ENCODE results near the gene DAP3.
"Not testable (repeated sequence)": the region's sequence is repeated elsewhere in the genome, so short reads cannot be mapped to it uniquely, and the experiment has no call there.

Gene DAP3

DNA sequence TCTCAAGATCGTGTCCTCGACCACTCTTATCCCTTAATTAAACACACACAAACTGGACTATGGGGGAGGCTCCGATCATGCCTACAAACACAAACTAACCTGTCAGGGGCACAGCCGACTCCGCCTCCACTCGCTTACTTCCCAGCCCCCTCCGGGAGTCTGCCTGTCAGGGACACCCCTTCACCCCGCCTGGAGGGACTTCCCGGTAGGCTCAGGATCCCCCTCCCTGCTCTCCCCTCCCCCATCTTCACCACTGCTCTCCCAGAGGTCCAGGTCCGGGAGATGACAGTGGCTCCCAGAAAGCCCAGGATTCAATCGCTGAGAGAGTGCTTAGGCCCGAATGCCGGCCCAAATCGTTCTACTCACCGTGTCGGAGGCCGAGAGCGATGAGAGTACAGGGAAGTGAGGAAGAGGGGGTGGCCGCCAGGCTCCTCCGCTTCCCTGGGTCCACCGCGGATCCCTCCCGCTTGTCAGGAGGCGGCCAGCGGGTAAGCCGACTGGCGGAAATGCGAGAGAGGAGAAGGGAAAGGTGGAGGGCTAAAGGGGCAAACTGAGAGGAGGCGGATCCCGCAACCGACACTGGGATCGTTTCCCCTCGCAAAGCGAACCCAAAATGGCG, 1.1 kb upstream of the DAP3 start:
- DNase-seq, result peak; percentile 30

DNA sequence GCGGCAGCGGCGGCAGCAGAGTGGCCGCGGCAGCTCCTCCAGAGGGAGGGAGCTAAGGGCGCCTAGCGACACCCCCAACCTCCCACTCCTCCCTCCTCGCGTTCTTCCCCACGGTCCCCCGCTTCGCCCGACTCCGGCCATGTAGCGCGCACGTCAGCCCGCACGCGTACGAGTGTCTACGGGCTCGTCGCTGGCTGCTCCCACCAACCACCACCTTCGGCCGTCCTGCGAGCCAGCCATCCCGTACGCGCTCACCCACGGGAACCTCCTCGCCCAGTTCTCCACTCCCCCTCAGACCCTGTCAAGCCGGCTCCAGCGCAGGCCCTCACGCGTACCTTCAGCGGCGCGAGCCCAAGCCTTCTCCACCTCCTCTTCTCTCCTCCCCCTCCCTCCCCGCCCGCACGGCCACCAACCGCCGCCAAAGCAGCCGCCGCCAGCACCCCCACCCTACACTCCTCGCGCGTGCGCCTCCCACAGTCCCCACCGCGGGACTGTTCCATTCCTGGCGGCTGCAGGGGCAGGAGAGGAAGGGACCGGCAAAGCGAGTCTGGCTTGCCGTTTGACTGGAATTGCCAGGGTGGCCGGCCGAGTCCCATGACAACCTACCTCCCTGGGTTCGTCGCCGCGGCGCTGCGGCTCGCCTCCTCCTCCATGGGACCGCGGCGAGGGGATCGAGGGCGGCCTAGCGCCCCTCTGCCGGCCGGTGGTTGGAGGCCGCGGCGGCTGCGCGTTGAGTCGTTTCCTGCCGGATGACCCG, 389 bp upstream of the DAP3 start, which contains the start of gene YY1AP1:
YY1AP1 (minus strand) TSS at position 451 of the 757 bp plus-strand sequence. CDS start 8,338 bp downstream, outside the sequence.
- peak; percentile 88 for DNase-seq

- no peak for DNase-seq
Observed at GRCh38 chr1:155691992-155692528, 3.2 kb downstream of the DAP3 start.

GRCh38 chr1:155694167-155694566, 5.3 kb downstream of the DAP3 start:
- no peak for DNase-seq

DNA sequence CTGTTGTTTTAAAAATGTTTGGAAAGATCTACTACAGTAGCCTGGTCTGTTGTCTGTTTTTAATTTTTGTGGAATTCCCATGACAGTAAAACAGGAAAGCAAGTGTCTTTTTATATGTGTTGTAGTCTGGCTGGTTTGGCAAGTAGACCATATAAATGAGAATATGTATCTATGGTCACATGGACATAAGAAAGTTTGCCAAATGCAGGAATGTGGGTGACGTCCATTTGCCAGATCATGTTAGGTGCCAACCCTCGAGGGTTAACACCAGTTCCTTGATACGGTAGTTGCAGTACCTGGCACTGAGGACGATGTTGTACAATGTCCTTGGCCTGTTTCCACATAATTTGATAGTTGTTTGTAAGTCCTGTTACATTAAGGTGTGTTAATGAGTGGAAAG, 6.2 kb downstream of the DAP3 start:
- no peak for DNase-seq

DNA sequence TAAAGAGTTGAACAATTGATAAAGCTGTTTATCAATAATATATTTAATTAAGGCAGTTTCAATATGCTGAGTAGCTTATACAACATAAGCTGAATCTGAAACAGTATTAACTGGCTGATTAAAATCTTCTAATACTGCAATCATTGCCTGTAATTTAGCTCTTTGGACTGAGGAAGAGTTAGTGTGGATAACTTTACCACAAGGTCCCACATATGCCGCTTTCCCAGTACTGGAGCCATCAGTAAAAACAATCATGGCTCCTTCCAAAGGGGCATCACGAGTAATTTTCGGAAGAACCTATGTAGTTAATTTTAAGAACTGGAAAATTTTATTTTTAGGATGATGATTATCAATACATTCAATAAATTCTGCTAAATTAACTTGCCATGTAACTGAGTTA, 6.7 kb downstream of the DAP3 start:
- DNase-seq, result no peak

GRCh38 chr1:155696524-155696923, 7.6 kb downstream of the DAP3 start:
- DNase-seq, result no peak

DNA sequence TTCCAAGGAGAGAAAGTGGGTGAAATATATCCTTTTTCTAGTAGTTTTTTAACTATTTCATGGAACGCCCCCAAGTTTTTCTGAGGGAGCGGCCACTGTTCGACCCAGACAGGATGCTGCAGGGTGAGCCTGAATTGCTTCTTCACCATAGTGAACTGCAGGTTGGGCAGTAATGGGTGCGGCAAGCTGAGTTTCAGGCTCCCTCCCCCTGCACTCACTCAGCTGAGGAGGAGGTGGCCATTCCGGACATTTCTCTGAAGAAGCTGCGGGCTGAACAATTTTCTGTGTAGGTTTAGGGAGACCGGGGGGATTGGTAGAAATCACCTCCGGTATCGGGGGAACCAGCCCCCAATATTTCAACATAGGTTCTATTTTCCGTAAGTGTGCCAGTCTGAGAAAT, 8.2 kb downstream of the DAP3 start:
- DNase-seq, result no peak

- not testable (repeated sequence) for DNase-seq
Observed at GRCh38 chr1:155697616-155698015, 8.7 kb downstream of the DAP3 start.

DNA sequence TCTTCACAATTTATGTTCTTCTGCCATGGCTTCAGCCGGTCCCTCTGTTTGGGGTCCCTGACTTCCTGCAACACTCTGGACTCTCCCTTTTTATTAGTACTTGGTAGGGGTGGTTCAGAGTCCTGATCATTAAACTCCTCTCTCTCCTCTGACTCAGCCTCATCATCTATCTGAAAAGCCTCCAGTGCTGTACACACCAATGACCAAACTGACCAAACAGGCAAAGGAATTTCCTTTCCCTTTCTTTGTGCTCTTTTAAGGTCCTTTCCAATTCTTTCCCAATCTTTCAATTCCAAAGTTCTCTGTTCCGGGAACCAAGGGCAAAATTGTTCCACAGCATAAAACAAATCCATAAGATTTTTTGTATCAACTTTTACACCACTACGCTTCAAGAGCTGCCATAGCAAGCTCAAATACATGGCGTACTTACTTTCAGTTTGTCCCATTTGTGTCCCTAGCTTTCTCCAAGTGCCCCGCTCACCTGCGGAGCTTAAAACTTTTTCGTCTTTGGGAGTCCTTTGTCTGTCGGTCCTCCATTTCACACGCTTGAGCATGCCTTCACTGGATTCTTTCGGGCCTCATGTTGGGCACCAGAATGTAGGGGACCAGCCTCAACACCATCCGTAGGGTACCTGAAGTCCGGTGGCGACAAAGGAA, 9.6 kb downstream of the DAP3 start:
- no peak for DNase-seq

DNA sequence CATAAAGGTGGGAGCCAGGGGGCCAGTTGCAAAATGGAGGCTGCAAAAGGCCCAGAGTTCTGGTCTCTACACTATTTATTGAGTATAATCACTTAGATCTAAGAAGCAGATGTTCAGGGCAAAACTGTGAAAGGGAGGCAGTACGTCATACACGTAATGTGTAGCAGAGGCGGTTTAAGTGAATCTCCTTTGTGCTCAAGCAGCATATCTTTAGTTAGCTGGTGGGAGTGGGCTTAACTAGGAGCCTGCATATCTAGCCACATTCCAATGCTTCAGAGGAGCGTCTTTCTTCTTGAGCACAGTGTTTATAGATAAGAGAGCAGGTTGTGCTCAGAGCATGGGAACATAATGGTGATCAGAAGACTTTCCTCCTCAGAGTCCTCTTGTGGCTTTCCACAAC, 10.2 kb downstream of the DAP3 start:
- DNase-seq, result not testable (repeated sequence)

DNA sequence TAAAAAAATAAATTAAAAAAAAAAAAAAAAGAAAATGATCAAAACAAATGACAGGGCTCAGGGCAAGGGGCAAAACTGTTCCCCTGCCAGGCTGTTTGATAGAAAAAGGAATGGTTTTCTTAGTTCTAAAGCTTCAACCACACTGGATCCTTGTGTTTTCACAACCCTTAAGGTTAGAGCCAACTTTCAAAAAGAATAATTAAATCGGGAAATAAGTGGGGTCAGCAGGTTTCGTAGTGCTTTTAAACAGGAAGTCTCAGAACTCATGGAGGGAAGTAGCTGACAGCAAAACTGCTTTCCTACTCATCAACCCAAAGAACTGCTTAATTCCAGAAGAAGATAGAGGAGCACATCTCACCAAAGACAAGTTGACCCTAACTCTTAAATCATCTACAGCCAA, 12.8 kb downstream of the DAP3 start:
- DNase-seq, result not testable (repeated sequence)

- DNase-seq, result no peak
Observed at GRCh38 chr1:155703216-155703615, 14.3 kb downstream of the DAP3 start.

GRCh38 chr1:155704414-155704813, 15.5 kb downstream of the DAP3 start:
- DNase-seq, result not testable (repeated sequence)

DNA sequence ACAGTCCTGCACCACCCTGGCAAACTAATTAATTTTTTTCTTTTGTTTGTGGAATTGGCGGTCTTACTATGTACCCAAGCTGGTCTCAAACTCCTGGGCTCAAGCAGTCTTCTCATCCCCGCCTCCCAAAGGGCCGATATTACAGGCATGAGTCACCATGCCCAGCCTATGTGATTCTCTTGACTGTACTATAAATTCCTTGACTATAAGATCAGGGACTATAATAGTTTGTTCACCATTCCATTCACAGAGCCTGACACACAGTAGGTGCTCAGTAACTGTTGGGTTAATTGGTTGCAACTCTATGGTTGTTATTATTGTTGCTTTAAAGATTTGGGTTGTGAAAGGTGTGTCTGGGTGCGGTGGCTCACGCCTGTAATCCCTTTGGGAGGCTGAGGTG, 17.2 kb downstream of the DAP3 start:
- DNase-seq, result no peak

- no peak for DNase-seq
Observed at GRCh38 chr1:155709391-155709790, 20.5 kb downstream of the DAP3 start.

GRCh38 chr1:155711457-155711856, 22.6 kb downstream of the DAP3 start:
- not testable (repeated sequence) for DNase-seq

- DNase-seq, result not testable (repeated sequence)
Observed at GRCh38 chr1:155712636-155713035, 23.7 kb downstream of the DAP3 start.

DNA sequence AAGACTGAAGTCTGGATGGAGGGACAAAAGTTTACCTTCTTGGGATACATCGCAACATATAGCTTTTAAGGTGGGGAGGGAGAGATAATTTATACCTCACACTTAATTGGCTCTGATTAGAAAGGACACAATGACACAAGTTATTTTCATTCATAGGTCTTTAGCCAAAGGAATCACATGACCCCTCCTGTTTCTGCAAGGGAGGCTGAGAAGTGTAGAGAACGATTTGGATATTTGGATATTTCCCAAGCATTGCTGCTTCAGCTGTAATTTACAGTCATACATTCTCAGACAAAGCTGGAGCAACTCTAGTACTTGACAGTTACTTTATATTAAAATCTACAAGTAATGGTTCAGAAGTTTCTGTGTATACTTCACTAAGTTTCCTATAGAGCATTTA, 24.2 kb downstream of the DAP3 start:
- DNase-seq, result no peak

DNA sequence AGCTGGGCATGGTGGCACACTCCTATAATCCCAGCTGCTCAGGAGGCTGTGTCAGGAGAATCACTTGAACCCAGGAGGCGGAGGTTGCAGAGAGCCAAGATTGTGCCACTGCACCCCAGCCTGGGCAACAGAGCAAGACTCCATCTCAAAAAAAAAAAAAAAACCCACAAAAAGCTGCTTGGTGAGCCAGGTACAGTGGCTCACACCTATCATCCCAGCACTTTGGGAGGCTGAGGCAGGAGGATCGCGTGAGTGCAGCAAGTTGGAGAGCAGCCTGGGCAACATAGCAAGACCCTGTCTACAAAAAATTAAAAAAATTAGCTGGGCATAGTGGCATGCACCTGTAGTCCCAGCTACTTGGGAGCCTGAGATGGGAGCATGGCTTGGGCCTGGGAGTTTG, 26.2 kb downstream of the DAP3 start:
- not testable (repeated sequence) for DNase-seq

DNA sequence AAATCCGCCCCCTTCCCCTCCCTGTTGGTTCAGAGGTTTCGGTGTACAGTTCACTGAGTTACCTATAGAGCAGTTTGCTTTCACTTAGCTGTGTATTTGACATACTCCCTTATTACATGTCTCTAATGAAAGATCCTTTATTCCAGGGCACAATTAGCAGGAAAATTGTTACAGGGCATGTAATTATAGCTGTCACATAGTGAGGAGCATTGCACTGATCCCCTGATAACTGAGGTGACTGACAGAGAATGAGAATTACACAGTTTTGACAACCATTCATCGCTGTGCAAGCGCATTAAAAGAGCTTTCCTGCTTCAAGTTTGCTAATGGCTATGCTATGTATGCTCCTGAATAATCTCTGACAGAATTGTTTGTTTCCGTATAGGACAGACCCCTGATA, 26.9 kb downstream of the DAP3 start:
- no peak for DNase-seq

DNA sequence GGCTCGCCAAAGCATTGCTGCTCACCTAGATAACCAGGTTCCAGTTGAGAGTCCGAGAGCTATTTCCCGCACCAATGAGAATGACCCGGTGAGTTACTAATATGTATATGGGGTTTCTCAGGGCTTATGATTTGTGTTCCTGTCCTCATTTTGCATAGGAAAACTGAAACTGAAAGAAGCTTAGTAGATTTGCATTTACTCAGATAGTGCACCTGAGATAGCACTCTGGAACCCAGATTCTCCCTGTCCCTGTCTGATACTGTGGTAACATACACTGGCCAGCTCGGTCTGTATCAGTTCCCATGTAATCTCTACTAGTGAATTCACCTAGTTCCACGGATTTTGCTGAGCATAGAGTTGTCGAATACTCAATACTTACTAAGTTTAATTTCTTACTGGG, 28.1 kb downstream of the DAP3 start:
- DNase-seq, result no peak

DNA sequence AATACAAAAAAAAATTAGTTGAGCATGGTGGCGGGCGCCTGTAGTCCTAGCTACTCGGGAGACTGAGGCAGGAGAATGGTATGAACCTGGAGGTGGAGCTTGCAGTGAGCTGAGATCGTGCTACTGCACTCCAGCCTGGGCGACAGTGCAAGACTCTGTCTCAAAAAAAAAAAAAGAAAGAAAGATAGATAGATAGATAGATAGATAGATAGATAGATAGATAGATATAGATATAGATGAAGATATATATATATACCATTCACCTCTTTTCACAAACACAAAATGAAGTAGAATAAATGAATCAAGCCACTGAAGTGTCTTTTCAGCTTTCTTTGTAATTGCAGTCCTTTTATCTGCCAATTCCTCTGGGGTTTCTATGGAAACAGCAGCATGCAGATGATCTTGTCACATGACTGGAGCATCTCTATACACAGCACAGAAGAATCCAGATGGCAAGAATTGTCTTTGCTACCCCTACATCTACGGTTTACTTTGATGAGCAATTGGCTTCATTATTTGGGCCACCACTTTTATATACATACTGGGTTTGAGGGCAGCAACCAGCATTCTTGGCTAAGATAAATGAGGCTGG, 29.7 kb downstream of the DAP3 start:
- DNase-seq, result not testable (repeated sequence)

Data from NCI-H510A treated with DMSO at 0.1 percent for 48 hours (cell line).